Hematopoietic multipotent progenitor cell treated with erythropoietin and hydrocortisone succinate and interleukin-3 and kit ligand, for 17 days (in vitro differentiated cells): Measurements from ENCODE around the gene TBCE.
"Not testable (repeated sequence)": the region's sequence is repeated elsewhere in the genome, so short reads cannot be mapped to it uniquely, and the experiment has no call there.

Experiments
- DNase-seq: peaks from one replicate; pipeline ENCODE4 v3.0.0-alpha.2; 2015; ENCODE audit warnings: low spot score

TBCE gene

DNA sequence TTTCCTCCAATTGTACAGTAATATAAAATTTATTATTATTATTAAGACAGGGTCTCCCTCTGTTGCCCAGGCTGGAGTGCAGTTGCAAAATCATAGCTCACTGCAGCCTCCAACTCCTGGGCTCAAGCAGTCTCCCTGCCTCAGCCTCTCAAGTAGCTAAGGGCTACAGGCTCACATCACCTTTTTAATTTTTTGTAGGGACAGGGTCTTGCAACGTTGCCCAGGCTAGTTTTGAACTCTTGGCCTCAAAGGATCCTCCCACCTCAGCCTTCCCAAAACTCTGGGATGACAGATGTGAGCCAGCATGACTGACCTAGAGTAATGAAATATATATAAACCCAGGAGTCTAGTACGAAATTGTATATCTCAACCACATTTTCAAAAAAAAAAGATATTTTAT lies 87.9 kb downstream of the TBCE start:
- no peak for DNase-seq

DNA sequence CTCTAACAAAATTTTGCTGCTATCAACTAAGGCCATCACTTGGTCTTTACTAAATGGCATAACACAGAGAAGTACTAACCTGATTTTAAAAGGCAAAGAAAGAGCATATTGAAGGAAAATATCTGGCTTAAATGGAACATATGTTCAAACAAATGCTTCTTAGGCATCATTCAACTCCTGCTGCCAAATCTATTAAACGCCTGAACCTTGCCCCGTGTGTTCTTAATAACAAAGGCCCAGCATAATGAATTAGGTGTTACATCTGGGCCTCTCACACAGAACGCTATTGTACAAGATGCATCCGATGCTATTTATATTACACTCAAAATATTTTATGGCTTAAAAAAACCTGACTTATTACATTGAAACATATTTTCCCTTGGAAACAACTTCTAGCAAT lies 88.6 kb downstream of the TBCE start:
- no peak for DNase-seq

DNA sequence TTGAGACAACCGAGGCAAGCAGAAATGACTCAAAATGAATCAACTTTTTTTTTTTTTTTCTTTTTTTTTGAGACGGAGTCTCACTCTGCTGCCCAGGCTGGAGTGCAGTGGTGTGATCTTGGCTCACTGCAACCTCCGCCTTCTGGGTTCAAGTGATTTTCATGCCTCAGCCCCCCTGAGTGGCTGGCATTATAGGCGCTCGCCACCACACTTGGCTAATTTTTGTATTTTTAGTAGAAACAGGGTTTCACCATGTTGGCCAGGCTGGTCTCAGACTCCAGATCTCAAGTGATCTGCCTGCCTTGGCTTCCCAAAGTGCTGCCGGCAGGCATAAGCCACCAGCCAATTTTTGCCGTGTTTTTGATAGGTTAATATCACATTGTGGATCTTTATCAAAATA lies 90.6 kb downstream of the TBCE start:
- DNase-seq: not testable (repeated sequence)

DNA sequence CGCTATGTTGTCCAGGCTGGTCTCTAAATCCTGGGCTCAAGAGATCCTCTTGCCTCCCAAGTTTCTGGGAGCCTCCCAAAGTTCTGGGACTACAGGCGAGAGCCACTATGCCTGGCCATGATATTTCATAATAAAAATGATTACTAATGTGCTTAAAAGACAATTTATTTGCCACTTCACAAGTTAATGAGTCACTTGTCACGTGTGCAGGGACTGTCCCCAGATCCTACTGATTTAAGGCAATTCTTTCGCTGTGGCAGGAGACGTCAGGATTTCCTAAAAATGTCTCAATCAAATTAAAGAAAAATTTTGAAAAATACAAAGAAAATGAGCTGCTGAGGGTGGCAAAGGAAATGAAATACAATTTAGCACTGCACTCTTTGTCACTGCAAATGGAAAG lies 93.5 kb downstream of the TBCE start:
- DNase-seq: no peak

DNA sequence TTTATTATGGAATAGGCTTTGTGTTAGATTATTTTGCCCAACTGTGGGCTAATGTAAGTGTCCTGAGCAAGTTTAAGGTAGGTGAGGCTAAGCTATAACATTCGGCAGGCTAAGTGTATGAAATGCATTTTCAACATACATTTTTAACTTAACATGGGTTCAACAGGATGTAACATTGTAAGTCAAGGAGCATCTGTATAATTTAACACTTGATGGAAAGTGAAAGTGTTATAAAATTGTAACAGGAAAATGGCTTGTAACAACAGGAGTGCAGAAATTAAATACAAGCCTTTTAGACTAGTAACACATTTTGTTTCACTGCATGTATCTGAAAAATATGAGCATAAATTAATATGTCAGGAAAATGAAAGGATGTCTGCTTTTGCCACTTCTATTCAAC lies 94.7 kb downstream of the TBCE start:
- no peak for DNase-seq

DNA sequence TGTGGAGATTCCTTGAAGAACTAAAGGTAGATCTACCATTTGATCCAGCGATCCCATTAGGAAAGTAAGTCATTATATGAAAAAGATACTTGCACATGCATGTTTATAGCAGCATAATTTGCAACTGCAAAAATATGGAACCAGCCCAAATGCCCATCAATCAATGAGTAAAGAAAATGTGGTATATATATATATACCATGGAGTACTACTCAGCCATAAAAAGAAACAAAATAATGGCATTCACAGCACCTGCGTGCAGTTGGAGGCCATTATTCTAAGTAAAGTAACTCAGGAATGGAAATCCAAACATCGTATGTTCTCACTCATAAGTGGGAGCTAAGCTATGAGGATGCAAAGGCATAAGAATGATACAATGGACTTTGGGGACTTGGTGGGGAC lies 95.6 kb downstream of the TBCE start:
- not testable (repeated sequence) for DNase-seq

DNA sequence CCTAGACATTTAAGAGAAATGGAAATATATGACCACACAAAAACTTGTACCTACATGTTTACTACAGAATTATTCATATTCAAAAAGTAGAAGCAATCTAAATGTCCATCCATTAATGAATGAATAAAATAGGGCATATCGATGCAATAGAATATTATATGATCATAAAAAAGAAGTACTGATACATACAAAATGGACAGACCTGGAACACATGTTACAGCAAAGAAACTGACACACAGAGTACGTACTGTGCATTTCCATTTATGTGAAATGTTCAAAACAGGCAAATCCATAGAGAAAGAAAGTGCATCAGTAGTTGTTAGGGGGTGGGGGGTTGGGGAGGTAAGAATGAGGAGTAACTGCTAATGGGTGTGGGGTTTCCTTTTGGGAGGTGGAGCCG lies 97.8 kb downstream of the TBCE start:
- DNase-seq: no peak

DNA sequence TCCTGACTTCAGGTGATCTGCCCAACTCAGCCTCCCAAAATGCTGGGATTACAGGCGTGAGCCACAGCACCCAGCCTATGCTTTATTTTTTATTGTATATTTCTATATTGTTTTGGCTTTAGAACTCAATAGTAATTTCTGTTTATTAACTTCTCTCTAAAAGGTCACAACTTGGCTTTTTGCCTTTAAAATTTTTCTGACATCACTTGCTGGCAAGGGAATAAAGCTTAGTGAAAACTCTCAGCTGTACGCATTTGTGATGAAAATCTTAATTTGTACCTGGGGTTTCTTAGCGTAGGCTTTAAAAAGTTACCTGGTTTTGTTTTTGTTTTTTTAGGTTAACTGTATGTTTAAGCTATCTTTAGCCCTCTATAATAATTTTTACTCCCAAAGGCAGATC lies 100.8 kb downstream of the TBCE start:
- no peak for DNase-seq

DNA sequence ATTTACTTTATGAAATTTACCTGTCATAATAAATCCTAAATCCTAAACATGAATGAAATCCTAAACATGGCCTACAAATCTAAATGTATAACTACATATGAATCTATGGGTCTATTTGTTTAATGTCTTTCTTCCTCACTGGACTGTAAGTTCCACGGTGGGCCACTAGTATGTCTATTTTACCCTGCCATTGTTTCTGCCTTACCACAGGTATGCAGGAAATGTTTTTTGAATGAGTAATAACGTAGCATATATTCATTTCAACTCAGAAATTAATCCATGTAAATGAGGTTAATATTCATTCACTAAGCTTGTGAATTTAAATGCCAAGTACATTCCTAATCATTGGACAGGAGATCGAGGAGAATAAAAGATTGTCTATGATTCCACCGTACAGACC lies 101.7 kb downstream of the TBCE start:
- DNase-seq: no peak

DNA sequence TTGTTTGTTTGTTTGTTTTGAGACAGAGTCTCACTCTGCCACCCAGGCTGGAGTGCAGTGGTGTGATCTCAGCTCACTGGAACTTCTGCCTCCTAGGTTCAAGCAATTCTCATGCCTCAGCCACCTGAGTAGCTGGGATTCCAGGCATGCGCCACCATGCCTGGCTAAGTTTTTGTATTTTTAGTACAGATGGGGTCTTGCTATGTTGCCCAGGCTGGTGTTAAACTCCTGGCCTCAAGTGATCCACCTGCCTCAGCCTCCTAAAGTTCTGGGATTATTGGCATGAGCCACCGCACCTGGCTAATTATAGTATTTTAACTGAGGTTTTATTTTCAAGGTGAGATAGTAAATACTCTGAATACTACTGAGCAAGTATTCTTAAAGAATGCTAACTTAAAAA lies 102.7 kb downstream of the TBCE start:
- not testable (repeated sequence) for DNase-seq

DNA sequence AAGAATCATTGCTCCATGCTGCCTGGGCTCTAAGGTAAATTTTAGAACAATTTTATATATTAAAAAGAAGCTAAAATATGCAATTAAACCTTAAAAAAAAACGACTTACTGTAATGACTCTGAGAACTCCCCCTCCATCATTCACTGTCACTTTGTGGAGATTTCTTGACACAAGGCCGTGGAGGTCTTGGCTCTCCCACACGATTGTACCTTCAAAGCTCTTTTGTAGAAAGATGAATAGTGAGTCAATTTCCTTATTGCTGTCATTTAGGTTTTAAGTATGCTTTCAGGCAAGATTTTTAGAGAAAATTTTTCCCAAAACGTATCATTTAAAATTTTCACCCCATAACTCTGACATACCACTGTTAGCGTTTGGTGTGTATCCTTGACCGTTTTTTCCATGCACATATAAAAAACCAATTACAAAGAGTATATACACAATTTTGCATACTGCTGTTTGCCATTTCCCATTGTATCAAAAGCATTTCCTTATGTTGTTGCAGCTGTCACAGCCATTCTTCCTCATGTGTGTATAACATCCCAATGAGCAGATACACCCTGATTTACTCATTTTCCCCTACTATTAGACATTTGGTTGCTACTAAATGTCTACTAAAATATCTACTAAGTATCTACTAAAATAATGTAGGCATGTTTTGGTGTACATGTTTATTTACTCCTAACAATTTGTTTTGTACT lies 103.7 kb downstream of the TBCE start:
- no peak for DNase-seq

DNA sequence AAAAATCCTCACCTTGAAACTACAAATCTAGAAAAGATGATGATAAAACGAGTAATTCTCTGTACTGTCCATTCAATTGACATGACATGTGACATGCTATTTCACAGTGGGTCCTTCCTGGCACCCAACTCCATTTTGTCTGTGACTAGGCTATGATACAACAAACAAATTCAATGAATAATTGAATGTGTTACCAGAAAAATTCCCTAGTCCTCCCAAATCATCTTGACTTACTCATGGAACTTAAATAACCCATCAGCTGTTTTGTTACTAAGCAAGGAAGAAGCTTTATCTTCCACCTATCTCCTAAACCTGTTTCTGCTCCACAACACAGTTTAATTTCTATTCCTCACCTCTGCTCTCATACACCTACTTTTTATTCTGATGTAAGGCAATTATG lies 106.6 kb downstream of the TBCE start:
- no peak for DNase-seq

DNA sequence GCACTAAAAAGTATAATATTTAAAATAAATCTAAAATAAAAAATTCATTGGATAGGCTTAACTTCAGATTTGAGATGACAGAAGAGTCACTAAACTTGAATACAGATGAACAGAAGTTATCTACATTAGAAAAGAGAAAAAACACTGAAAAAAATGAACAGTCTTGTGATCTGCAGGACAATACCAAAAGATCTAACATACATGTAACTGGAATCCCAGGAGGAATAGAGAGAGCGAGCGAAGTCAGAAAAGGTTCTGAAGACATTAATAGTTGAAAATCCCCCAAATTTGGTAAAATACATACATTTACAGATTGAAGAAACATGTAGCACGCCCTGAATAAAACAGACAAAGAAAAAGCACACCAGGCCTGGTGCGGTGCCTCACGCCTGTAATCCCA lies 115.9 kb downstream of the TBCE start:
- no peak for DNase-seq

DNA sequence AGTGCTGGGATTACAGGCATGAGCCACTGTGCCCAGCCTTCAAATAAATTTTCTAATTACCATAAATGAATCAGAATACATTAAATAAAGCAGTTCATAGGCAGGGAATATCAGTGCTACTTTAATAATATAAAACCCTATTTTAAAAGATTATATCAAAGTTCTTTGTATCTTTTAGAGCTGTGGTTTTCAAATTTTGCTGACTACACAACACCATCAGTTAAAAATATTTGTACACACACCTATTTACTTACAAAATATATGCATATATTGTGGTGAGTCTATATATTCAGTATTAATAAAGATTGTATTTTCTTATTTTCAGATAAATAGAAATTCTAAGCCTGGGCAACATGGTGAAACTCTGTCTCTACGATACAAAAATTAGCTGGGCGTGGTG lies 118.3 kb downstream of the TBCE start:
- DNase-seq: no peak

DNA sequence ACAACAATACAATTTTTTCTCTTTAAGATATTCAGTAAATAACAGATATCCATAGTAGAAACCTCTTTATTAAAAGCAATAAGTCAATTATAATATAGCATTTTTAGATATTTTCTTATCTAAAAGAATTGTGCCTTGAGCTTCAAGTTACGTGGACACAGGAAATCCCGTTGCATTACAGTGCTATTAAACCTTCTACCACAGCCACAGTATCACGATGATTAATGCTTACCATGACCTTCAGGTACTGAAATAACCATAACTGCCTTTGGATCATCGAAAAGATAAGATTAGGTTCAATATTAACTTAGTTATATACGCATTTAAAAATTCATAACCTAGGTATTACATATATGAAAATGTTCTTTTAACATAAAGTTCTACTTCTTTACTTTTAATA lies 119.1 kb downstream of the TBCE start:
- DNase-seq: no peak

DNA sequence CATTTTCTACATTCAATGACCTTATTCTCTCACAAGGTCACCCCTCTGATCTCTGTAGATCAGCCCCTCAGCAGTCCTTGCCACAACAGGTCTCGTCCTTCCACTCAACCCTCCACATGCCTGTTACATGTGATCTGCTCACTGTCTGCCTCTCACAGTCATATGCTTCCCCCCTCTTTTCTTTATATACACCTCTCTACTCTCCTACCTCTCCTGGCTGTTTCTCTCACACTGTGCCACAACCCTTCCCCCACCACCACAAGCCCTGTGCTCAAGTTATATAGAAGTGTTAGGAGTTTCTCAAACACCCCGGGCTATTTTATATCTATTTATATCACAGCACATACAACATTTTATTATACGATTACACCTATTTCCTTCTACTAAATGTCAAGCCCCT lies 124.4 kb downstream of the TBCE start:
- no peak for DNase-seq

DNA sequence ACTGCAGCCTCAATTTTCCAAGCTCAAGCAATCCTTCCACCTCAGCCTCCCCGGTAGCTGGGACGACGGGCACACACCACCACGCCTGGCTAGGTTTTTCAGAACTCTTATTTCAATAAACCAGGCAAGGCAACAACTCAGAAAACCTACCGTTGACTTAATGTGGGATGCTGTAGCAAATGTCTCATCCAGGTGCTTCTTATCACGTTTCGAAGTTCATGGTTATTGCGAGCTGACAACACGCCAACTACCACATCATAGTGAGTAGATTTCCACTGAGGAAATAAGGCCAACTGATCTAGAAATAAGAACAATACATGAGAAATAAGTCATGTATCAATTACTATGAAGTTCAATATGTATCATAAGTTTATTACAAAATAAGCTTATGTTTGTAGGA lies 127.3 kb downstream of the TBCE start:
- no peak for DNase-seq

DNA sequence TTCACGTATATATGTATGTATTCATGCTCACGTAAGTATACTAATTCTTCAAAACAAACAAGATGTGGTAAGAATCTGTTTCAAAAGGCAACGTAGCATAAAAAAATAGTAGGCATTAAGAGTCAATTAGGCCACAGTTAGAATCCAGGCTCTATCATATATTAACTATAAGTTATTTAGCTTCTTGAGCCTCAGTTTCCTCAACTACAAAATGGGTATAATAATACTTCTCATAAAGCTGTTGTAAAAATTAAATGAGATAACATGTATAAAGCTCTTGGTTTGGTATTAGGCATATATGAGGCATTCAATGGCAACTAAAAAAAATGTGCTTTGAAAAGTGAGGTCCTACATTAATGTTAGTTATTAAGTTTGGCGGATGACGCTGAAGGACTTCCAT lies 127.8 kb downstream of the TBCE start:
- no peak for DNase-seq

DNA sequence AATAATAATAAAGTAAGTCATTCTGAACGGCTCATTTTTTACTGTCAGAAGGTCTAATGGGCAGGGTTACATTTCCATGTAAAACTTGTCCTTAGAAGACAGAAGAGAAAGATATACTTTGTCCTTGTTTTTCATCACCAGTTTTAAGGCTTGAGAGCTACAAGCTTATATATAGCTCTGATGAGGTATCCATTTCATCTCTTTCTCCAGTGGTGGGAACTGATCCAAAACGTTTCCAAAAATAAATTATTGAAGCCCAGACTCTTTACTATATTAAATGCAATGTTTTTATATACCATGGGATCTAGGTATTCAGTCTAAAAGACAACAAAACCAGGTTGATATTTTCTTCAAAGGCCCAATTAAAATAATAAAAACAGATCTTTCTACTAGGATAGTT lies 128.3 kb downstream of the TBCE start:
- no peak for DNase-seq

DNA sequence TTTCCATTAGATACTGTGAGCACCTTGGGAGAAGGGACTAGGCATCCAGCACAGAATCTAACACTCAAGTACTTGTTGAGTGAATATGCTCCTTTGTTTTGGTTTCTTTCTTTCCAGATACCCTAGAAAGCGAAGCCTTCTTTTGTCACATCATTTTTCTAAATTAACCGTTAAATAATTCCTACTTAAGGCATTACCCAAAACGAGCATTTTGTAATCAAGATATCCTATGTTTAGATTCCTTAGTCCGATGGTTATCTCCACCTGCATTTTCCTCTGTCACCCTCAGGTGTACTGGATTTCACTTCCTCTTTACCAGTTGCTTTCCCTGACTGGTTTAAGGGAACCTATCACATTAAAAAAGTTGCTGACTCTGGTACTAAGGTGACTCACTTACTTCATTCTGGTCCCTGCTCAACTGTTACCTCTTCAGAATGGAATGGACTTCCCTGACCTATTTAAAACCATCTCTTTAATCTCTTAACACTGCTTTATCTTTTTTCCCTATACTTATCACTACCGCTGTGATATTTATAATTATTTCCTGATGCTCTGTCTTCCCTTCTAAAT lies 133.8 kb downstream of the TBCE start:
- DNase-seq: no peak
